ENCODE results near the gene REPIN1. TPM values are rescaled to one million over a fixed set of nuclear protein-coding genes. Genes with fewer than 3 reads are reported as not detected.

Gene REPIN1
- total RNA-seq, 3 donors from 2014 or later (not counting 1 experiment from before 2014, with no cell fraction given) = 58.9 to 79.4 (median 76.5) TPM

DNA sequence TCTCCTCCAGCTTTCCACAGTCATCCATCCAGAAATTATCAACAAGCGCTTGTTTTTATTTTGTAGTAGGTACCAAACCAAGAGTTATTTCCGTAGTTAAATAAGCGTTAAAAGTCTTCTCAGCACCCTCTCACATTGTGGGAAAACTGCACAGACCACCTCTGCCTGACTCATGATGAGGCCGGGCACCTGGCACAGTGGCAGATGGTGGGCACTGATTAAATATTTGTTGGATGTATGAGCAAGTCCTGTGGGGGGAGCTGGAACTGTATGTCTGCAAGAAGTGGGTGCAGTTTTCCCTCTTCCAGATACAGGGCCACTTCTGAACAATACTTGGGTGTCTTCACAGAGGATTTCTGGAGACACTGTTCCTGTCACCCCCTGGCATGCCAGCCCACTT lies 5.3 kb upstream of the REPIN1 start:
- DNase-seq (no peak), ATAC-seq (no peak)
- Histone ChIP-seq H3K9me3 (ENCODE audit: control insufficient read depth, insufficient read depth, low read length) (no peaks in the 10 kb centered on the region), H3K36me3 (ENCODE audit: control insufficient read depth, insufficient read depth, low read length) (no peaks in the 10 kb centered on the region), H3K4me3 (ENCODE audit: low read length) (no peak overlapping the region), H3K27ac (ENCODE audit: low read length) (no peak overlapping the region), H3K4me1 (ENCODE audit: control insufficient read depth, insufficient read depth, low read length) (peaks cover 26% of the 10 kb centered on the region), H3K27me3 (ENCODE audit: control insufficient read depth, insufficient read depth, low read length) (no peaks in the 10 kb centered on the region)
- H3K27me3 Mint-ChIP-seq (ENCODE audit: low read depth in 2 of 2) = peaks cover 0 to 5% of the 10 kb centered on the region in 2 donors
- H3K4me1 Mint-ChIP-seq = peaks cover 20 to 24% of the 10 kb centered on the region in 2 donors
- H3K36me3 Mint-ChIP-seq = no peaks in the 10 kb centered on the region
- 60% methylated on average over 4 of the region's 4 CpGs for WGBS (ENCODE audit: insufficient coverage)
- H3K27ac Mint-ChIP-seq = no peak overlapping the region
- H3K9me3 Mint-ChIP-seq = peaks cover 0 to 3% of the 10 kb centered on the region in 2 donors
- intact Hi-C loops (cut with micrococcal nuclease) = loop anchor here (2.0 kb wide), 1 partner anchor 15 kb away; the partner anchor contains the start of gene ZNF775
- TF ChIP-seq, protein P1, sequence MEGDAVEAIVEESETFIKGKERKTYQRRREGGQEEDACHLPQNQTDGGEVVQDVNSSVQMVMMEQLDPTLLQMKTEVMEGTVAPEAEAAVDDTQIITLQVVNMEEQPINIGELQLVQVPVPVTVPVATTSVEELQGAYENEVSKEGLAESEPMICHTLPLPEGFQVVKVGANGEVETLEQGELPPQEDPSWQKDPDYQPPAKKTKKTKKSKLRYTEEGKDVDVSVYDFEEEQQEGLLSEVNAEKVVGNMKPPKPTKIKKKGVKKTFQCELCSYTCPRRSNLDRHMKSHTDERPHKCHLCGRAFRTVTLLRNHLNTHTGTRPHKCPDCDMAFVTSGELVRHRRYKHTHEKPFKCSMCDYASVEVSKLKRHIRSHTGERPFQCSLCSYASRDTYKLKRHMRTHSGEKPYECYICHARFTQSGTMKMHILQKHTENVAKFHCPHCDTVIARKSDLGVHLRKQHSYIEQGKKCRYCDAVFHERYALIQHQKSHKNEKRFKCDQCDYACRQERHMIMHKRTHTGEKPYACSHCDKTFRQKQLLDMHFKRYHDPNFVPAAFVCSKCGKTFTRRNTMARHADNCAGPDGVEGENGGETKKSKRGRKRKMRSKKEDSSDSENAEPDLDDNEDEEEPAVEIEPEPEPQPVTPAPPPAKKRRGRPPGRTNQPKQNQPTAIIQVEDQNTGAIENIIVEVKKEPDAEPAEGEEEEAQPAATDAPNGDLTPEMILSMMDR (IDR thresholded peaks at IDR 0.05) = no peak
- no peak overlapping the region for H3K4me3 Mint-ChIP-seq

DNA sequence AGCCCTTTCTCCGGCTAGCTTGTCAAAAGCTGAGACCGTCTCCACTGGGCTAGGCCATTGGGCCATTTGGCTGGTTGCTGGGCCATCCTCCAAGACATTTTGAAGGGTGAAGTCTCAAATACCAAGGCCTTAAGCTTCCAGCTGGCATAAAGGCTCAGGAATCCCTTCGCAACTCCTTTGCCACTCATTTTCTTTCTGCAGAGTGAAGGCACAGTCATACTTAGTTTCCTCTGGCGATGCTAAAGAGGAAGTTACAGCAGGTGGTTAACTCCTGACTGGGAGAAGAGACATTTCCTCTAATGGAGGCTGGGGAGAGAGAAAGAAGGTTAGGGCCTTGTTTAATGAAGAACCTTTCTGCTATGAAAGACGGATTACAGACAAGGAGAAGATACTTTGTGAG lies 4.8 kb upstream of the REPIN1 start:
- Histone ChIP-seq H3K27me3 (ENCODE audit: control insufficient read depth, insufficient read depth, low read length) (no peaks in the 10 kb centered on the region), H3K4me3 (ENCODE audit: low read length) (no peak overlapping the region), H3K36me3 (ENCODE audit: control insufficient read depth, insufficient read depth, low read length) (no peaks in the 10 kb centered on the region), H3K4me1 (ENCODE audit: control insufficient read depth, insufficient read depth, low read length) (peaks cover 22% of the 10 kb centered on the region), H3K27ac (ENCODE audit: low read length) (no peak overlapping the region), H3K9me3 (ENCODE audit: control insufficient read depth, insufficient read depth, low read length) (no peaks in the 10 kb centered on the region)
- TF ChIP-seq, protein P1 (IDR thresholded peaks at IDR 0.05) = no peak
- Mint-ChIP-seq H3K4me1 (peaks cover 15 to 19% of the 10 kb centered on the region in 2 donors), H3K27ac (no peak overlapping the region), H3K9me3 (peaks cover 0 to 3% of the 10 kb centered on the region in 2 donors), H3K4me3 (no peak overlapping the region), H3K36me3 (no peaks in the 10 kb centered on the region), H3K27me3 (ENCODE audit: low read depth in 2 of 2) (peaks cover 0 to 5% of the 10 kb centered on the region in 2 donors)
- ATAC-seq (no peak), DNase-seq (no peak)
- intact Hi-C loops (cut with micrococcal nuclease) = loop anchor here (2.0 kb wide), 1 partner anchor 15 kb away; the partner anchor contains the start of gene ZNF775
- WGBS (ENCODE audit: insufficient coverage) = 56% methylated on average over 5 of the region's 5 CpGs

DNA sequence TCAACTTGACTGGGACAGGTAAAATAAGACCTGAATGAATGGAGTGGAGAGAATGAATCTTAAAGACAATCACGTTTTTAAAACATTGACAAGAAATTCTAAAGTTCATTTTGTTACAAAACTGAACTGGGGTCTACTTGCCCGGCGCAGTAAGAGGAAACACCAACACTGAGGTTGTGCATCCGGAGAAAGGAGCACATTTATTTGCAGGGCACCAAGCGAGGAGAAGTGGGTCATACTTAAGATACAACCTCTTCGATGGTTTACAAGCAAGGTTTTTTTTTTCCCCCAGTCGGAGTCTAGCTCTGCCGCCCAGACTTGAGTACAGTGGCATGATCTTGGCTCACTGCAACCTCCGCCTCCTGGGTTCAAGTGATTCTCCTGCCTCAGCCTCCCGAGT lies 3.4 kb upstream of the REPIN1 start:
- Histone ChIP-seq H3K4me1 (ENCODE audit: control insufficient read depth, insufficient read depth, low read length) (peaks cover 29% of the 10 kb centered on the region), H3K9me3 (ENCODE audit: control insufficient read depth, insufficient read depth, low read length) (no peaks in the 10 kb centered on the region), H3K4me3 (ENCODE audit: low read length) (no peak overlapping the region), H3K27ac (ENCODE audit: low read length) (peak overlapping the region; percentile 87), H3K36me3 (ENCODE audit: control insufficient read depth, insufficient read depth, low read length) (no peaks in the 10 kb centered on the region), H3K27me3 (ENCODE audit: control insufficient read depth, insufficient read depth, low read length) (no peaks in the 10 kb centered on the region)
- Mint-ChIP-seq H3K27ac (no peak overlapping the region), H3K27me3 (ENCODE audit: low read depth in 2 of 2) (no peaks in the 10 kb centered on the region), H3K36me3 (no peaks in the 10 kb centered on the region), H3K9me3 (peaks cover 0 to under 1% of the 10 kb centered on the region in 2 donors), H3K4me3 (no peak overlapping the region), H3K4me1 (peaks cover 11 to 19% of the 10 kb centered on the region in 2 donors)
- TF ChIP-seq, protein P1 (IDR thresholded peaks at IDR 0.05) = no peak
- ATAC-seq = no peak
- WGBS (ENCODE audit: insufficient coverage) = 78% methylated on average over 10 of the region's 10 CpGs
- DNase-seq = no peak
- intact Hi-C loops (cut with micrococcal nuclease) = no loop called here

All from natural killer cell (primary cell).